HG02840 (cell line): Measurements from ENCODE around the gene LRRC56.

Experiments
- ATAC-seq: cut with Tn5 transposase; IDR thresholded peaks from one replicate; pipeline ENCODE4 v1.9.1; 2021; ENCODE audit warnings: mild to moderate bottlenecking, moderate library complexity, moderate number of reproducible peaks; ENCODE audit not compliant: unreplicated experiment, low FRiP score

Gene LRRC56

DNA sequence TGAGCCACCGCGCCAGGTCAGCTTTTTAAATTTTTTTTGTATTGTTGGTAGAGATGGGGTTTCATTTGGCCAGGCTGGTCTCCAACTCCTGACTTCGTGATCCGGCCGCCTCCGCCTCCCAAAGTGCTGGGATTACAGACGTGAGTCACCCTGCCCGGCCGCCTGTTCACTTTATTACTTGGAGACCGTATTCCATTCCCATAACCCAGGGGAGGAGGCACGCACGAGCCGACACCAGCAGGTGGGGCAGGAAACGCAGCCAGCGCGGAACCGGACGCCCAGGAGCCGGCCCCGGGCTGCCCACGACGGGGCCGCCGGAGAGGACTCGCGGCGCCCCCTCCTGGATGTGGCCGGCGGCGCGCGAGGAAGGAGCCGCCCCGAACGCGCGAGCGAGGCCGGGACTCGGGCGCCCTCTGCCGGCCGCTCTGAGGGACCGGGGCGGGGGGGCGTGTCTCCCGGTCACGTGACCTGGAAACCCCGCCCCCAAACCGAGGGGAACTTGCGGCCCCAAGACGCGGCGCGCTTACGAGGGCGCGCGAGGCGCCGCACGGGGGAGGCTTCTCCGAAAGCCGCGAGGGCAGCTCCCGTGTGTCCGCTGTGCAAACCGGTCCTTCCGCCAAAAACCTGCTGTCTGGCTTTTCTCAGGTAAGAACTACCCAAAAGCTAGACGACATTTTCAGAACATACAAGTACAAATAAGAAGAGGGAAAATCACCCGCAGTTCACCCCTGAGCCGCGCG, 18.7 kb upstream of the LRRC56 start:
- ATAC-seq = peak; percentile 81

DNA sequence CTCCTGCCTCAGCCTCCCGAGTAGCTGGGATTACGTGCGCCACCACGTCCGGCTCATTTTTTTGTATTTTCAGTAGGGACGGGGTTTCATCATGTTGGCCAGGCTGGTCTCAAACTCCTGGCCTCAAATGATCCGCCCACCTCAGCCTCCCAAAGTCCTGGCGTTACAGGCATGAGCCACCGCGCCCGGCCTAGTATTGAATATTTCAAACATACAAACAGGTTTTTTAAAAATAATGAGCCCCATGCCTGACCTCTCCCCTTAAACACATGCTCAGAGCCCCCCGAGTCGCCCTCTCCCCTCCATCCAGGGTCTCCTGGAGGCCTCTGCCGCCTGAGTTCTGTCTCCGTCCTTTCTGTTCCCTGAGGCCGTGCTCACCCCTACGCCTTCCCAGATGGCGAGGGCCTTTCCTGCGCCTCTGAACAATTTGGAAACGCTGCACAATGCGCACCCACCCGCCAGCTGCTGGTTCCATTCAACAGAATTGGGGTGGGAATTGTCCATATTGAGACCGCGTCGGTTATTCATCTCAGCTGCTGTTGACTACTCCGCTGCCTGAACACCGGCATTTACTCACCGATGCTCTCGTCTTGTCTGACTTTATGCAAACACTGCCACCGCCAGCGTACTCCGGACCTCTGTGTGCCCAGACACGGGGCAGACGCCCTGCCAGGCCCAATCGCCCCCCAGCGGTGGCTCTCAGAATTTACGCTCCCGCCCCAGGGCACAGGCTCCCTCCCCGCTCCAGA, 16.7 kb upstream of the LRRC56 start:
- no peak for ATAC-seq

DNA sequence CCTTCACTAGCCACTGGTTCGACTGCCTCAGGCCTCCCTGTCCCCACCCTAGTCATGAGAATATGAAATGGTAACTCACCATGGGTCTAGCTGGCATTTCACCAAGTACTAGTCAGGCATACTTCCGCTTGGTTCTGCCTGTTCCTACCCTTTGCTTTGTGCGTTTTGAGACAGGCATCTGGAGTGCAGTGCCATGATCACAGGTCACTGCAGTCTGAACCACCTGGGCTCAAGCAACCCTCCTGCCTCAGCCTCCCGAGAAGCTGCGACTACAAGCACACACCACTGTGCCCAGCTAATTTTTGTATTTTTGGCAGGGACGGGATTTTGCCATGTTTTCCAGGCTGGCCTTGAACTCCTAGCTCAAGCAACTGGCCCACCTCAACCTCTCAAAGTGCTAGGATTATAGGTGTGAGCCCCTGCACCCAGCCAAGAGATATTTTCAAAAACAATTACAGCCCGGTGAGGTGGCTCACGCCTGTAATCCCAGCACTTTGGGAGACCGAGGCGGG, 16.1 kb upstream of the LRRC56 start:
- no peak for ATAC-seq

GRCh38 chr11:526192-526591, 11.1 kb upstream of the LRRC56 start:
- ATAC-seq = no peak

GRCh38 chr11:528166-528814, 9.0 kb upstream of the LRRC56 start:
- no peak for ATAC-seq

DNA sequence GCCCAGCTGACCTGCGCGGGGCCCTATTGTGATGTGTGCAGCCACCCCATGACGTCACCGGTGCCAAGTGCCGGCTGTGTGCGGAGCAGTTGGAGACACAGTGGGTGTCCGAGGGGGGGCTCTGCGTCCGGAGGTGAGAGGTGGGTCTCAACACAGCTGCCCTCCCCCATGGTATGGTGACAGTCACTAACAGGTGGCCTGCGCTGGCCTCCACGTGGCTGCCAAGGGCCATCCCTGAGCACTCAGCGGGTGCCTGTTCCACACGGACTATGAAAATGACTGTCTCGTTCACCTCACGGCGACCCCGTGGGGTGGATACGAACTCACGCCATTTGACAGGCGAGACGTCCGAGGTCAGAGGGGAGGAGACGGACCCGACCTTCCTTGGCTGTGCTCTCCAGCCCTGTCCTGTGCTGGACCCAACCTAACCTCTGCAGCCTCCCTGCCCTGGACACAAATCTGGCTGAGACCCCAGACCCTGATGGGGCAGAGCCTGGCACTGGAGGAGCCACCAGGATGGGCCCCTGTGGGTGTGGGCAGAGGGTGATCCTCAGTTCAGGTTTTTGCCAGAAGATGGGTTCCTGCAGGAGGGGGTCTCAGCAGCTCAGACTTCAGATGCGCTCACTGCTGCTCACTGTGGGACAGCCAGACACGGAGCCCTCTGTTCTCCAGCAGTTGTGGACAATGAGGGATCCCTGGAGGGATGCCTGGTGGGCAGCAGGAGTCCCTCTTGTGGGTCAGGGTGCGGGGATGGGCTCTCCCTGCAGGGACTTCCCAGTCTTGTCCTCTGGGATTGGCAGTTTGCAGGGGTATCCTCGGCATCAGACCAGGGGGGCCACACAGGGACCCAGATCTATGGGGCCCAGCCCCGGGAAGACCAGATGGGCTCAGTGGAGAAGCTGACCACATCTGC, 8.3 kb upstream of the LRRC56 start:
- no peak for ATAC-seq

DNA sequence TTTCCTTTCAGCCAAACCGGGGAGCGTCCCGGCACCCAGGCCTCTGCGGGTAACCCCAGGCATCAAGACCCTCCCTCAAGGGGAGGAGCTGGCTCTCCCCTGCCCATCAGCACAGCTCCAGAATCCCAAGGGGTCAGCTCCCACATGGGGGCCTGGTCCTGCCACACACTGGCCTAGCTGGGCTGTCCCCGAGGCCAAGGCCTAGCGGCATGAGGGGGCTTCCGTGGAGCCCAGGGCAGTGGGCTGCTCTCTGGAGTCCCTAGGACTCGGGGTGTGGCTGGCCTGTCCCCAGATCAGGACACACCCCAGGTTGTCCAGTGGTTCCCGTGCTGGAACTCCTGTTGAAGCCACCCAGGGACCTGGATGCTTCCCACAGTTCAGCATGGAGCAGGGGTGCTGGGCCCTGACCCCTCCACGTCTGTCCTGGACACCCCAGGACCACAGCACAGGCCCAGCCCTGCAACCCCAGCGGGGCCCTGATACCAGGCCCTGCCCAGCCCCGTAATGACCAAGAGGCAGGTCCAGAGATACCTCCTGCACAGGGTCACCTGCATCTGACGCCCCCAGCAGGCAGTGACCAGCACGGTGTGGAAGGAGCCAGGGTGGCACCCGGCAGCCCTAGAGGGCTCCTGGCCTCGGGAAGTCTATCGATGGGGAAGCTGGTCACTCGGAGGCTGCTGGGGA, 7.5 kb upstream of the LRRC56 start:
- no peak for ATAC-seq

GRCh38 chr11:530960-531831, 6.1 kb upstream of the LRRC56 start:
- no peak for ATAC-seq

DNA sequence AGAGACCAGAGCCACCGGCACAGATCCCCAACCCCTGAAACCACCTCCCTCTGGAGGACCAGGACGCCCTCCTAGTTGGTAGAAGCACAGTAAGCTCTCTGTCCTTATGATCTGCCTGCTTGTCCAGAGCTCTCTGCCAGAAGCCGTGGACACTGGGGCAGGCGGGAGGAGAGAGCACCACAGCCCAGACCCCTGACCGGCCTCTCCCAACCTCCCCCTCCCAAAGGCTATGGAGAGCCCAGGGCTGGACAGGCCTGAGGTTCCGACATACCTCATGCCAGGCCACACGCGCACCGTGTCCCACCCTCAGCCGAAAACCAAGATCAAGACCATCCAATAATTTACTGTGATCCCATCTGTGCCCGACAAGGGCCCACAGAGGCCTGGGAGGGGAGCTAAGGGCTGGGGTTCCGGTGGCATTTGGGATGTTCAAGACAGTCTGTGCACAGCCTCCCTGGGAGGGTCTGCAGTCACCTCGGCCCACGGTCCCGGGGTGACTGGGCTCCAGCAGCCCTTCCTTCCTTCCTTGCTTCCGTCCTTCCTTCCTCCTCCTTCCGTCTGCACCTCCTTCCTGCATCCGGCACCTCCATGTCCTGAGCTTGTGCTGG, 5.3 kb upstream of the LRRC56 start:
- ATAC-seq = no peak

DNA sequence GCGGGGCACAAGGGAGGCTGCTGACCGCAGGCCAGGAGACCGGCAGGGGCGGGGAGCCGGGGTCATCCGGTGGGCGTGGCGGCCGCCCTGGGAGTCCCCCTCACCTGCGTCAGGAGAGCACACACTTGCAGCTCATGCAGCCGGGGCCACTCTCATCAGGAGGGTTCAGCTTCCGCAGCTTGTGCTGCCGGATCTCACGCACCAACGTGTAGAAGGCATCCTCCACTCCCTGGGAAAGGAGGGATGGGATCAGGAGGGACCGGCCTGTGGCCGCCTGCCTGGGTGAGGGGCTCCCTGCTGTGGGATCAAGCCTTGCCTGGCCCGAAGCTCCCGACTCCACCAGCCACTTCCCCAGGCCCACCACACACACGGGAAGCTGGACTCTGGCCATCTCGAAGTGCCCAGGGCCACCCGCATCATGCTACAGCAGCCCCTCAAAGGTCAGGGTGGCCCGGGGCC, 4.8 kb upstream of the LRRC56 start:
- no peak for ATAC-seq

DNA sequence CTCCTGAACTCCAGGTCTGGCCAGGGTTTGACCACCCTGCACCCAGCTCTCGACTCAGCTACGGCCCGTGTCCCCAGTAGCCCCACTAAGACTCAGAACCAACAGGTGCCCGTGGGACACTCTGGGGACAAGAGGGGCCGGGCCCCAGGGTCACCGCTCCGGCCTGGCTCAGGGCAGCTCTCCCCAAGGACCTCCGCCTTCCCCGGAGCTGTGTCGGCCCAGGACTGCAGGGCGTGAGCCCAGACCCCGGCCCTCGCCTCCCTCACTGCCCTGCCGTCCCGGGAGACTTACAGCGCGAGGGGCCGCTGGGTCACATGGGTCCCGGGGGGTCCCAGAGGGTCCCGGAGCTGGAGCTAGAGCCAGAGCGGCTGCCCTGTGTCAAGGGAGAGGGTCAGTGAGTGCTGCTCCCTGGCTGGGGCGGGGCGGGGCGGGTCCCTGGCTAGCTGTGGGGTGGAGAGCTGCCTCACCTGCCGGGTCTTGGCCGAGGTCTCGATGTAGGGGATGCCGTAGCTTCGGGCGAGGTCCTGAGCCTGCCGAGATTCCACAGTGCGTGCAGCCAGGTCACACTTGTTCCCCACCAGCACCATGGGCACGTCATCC, 4.2 kb upstream of the LRRC56 start:
- no peak for ATAC-seq

DNA sequence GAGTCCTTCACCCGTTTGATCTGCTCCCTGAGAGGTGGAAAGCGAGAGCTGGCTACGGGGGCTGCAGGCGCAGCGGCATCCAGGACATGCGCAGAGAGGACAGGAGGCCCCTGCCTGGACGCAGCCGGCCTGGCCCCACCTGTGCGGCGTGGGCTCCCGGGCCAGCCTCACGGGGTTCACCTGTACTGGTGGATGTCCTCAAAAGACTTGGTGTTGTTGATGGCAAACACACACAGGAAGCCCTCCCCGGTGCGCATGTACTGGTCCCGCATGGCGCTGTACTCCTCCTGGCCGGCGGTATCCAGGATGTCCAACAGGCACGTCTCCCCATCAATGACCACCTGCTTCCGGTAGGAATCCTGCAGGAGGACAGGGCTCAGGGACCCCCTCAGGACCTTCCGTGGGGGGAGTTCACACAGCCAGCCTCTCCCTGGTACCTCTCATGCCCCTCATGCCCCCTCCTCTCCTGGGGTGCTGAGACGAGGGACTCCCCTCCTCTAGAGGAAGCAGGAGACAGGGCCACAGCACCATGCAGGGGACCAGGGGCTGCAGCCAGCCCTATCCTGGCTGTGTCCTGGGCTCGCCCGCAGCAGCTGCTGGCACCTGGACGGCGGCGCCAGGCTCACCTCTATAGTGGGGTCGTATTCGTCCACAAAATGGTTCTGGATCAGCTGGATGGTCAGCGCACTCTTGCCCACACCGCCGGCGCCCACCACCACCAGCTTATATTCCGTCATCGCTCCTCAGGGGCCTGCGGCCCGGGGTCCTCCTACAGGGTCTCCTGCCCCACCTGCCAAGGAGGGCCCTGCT, 3.5 kb upstream of the LRRC56 start:
- ATAC-seq = no peak

GRCh38 chr11:534396-535209, 2.7 kb upstream of the LRRC56 start:
- ATAC-seq = no peak

DNA sequence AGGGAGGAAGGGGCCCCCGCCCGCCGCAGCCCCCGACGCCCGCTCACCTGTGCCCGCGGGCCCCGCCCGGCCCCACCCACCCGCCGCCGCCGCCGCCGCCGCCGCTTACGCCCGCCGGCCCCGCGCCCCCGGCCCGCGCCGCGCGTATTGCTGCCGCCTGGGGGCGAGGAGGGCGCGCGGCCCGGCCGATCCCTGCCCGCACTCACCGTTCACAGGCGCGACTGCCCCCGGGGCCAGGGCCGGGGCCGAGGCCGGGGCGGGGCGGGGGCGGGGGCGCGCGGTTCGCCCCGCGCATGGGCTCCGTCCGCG, 2.2 kb upstream of the LRRC56 start:
- no peak for ATAC-seq

DNA sequence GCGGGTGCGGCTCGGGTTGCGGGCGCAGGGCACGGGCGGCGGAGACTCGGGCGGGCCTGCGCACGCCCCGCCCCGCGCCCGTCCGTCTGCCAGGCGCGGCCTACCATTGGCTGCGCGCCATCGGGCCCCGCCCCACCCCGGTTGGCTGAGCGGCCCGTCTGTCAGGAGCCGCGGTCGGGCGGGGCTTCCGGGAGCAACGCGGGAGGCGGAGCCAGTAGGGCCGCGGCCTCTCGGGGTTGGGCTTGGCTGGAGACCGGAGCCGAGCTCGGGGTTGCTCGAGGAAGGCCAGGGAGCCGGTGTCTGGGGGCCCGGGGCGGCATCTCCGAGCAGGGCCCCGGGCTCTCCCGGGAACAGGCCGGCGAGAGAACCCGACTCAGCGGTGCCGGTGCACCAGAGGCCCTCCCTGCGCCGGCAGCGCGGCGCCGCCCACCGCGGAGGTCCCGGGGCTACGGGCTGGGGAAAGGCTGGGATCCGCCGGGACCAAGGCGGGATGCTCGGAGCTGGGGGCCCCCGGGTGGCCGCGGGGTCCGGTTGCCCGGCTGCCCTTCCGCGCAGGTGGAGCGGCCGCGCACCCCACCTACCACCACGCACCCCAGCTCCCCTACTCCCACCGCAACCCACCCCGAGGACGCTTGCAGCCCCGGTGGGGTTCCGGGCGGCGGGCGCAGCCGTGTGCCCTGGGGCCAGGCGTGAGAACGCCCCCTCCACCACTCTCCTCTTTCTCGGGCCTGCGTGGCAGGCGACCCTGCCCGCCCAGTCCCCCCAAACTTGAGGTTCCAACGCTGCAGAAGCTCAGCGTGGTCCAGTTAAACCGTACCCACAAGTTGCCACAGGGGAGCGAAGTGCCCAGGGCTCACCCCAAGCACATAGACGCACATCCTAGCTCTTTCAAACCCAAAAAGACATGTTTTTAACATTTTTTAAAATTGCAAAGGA, 1.5 kb upstream of the LRRC56 start, which contains the start of gene HRAS:
TSS of gene HRAS (minus strand) at position 58 of the 936 bp plus-strand sequence.
- peak; percentile 63 for ATAC-seq
